HG03439 (cell line): ENCODE results near the gene ACTN2.

Source experiments
- ATAC-seq: cut with Tn5 transposase; IDR thresholded peaks from one replicate; pipeline ENCODE4 v1.9.1; 2021; ENCODE audit warnings: mild to moderate bottlenecking, moderate library complexity; ENCODE audit not compliant: unreplicated experiment

The ACTN2 gene

DNA sequence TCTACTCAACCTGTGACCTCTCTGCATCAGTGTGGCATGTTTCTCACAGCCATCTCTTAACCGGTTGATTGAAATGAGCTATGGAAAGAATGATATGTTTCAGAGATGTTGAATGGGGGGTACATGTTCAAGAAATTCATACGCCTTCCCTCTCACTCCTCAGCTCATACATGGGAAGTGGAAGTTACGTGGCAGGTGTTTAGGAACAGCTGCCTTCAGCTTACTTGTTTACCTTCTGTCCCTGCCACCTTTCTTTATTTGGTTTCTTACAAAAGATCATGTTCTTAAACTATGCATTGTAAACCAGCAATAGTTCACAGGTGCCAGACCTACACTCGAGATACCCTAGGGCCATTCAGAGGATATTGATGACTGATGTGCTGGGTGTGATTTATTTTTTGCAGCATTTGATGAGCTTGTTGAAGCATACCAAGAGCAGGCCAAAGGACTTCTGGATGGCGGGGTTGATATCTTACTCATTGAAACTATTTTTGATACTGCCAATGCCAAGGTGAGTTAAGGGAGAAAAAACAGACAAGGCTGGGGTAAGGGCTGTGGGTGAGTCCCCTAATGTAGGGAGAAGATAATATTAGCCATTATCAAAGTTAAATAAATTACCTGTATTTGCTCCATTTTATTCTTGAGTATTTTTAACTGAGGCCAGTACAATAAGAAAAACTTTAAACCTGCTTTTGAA is 126.2 kb downstream of the ACTN2 start:
- no peak for ATAC-seq
